Measurements from ENCODE around the gene HIC1. TPM values are rescaled to one million over a fixed set of nuclear protein-coding genes. Genes with fewer than 3 reads are reported as not detected.

Gene HIC1
- total RNA-seq, 1 donor from 2014 or later, result 9.3 TPM

DNA sequence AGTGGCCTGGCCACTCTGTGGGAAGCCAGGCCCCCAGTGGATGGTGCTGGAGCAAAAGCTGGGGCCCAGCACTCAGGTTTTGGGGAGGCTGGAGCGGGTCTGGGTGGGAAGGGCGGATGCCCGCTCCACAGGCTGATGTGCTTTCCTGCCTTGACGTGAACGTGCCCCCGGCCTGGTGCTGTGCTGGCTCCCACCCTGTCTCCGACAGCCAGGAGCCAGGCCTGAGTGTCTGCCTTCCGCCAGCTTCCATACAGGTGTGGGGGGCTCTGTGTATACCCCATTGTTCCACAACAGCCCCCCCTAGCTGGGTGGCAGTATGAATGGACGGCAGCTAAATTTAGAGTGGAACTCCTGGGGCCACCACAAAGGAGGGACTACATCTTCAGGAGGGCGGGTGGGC lies 20.0 kb downstream of the HIC1 start:
- Mint-ChIP-seq H3K4me1 (peaks cover 28% of the 10 kb centered on the region), H3K4me3 (no peak overlapping the region), H3K27me3 (no peaks in the 10 kb centered on the region), H3K9me3 (no peaks in the 10 kb centered on the region), H3K36me3 (ENCODE audit: low read depth) (peaks cover 57% of the 10 kb centered on the region), H3K27ac (no peak overlapping the region)
- intact Hi-C loops (cut with micrococcal nuclease), result no loop called here
- DNase-seq, result no peak
- ChIA-PET POLR2A (interaction anchor here (24.5 kb wide), 1 partner anchor 13 kb away, joined by 449 read pairs; no protein-coding TSS in a partner anchor), CTCF (interaction anchor here (1.6 kb wide), 1 partner anchor 170 kb away, joined by 5 read pairs; no protein-coding TSS in a partner anchor)
- TF ChIP-seq, protein P1, sequence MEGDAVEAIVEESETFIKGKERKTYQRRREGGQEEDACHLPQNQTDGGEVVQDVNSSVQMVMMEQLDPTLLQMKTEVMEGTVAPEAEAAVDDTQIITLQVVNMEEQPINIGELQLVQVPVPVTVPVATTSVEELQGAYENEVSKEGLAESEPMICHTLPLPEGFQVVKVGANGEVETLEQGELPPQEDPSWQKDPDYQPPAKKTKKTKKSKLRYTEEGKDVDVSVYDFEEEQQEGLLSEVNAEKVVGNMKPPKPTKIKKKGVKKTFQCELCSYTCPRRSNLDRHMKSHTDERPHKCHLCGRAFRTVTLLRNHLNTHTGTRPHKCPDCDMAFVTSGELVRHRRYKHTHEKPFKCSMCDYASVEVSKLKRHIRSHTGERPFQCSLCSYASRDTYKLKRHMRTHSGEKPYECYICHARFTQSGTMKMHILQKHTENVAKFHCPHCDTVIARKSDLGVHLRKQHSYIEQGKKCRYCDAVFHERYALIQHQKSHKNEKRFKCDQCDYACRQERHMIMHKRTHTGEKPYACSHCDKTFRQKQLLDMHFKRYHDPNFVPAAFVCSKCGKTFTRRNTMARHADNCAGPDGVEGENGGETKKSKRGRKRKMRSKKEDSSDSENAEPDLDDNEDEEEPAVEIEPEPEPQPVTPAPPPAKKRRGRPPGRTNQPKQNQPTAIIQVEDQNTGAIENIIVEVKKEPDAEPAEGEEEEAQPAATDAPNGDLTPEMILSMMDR (IDR thresholded peaks at IDR 0.05), result no peak
- no peak for ATAC-seq (ENCODE audit: low read depth)

DNA sequence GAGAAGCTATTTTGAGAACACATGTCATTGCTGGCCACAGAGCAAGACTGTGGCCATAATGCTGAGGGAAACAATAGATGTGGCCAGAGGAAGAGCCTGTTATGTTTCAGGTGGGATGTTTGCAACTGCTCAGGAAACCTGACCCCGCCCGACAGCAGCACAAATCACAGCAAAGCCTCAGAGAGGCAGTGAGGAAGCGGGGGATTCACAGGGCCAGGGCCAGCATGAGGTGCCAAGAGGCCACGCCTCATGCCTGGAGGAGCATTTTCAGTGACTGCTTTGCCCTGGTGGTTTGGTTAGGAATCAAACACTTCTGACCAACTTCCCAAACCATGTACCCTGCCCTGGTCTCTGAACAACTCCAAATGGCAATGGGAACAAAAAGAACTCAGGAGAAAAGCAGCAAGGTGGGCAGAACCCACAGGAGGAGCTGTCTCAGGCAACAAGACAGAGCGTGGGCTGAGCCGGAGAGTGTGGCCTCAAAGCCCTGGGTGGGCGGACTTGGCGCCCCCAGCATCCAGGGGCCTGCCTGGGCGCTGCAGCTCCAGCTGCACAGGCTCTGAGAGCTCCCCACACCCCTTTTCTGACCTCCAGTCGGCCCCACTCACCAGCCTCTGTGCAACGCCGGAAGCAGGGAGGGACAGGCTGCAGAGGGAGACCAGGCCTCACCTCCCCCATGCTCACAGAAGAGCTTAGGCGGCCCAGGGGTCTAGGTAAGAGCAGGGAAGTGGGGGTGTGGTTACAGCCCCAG lies 20.6 kb downstream of the HIC1 start:
- no peak overlapping the region for H3K4me3 Mint-ChIP-seq
- H3K9me3 Mint-ChIP-seq, result no peaks in the 10 kb centered on the region
- no peak overlapping the region for H3K27ac Mint-ChIP-seq
- H3K27me3 Mint-ChIP-seq, result no peaks in the 10 kb centered on the region
- H3K36me3 Mint-ChIP-seq (ENCODE audit: low read depth), result peaks cover 58% of the 10 kb centered on the region
- DNase-seq (no peak), ATAC-seq (ENCODE audit: low read depth) (no peak)
- TF ChIP-seq, protein P1 (IDR thresholded peaks at IDR 0.05), result no peak
- ChIA-PET CTCF (interaction anchor here (1.6 kb wide), 1 partner anchor 169 kb away, joined by 5 read pairs; no protein-coding TSS in a partner anchor), POLR2A (interaction anchor here (24.5 kb wide), 1 partner anchor 13 kb away, joined by 449 read pairs; no protein-coding TSS in a partner anchor)
- H3K4me1 Mint-ChIP-seq, result peaks cover 22% of the 10 kb centered on the region
- intact Hi-C loops (cut with micrococcal nuclease), result no loop called here

DNA sequence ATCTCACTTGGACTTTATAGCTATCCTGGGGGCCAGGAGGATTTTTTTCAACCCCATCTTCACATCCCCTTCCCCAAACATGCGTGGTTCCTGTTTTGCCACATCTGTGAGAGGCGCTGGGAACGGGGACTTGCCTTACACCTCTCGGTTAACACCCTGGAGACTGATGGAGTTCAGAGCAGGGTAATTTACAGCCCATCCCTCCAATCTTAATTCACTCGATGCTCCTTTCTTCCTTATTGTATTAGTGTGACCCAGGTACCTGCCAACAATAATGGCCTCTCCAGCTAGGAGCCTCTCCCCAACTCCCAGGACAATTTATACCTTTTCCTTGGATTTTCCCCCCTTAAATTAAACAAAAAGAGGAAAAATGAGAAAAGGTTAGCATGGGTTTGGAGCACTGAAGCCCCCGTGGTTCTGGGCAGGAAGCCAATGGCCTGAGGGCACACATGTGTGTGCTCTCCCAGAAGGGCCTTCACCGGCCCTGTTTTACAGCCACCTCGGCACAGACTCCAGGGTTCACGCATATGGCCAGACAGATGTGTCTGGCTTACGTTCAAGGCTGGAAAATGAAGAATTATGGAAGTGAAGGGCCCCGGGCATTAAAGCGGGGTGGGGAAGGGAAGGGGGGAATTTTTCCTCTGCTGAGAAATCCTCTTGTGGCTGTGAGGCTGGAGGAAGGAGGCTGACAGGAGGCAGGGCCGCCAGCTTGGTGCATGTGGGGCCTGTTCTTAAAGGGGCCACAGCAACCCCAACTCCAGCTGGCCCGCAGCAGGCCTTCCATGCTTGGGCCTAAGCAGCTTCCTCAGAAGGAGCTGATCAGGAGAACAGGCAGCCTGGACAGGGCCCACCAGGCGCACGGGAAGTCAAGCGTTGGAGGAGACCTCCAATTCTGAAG lies 21.4 kb downstream of the HIC1 start:
- ATAC-seq (ENCODE audit: low read depth) (no peak), DNase-seq (no peak)
- CTCF ChIA-PET, result no interaction called here
- intact Hi-C loops (cut with micrococcal nuclease), result no loop called here
- Mint-ChIP-seq H3K4me1 (peaks cover 14% of the 10 kb centered on the region), H3K27me3 (no peaks in the 10 kb centered on the region), H3K27ac (no peak overlapping the region), H3K4me3 (no peak overlapping the region), H3K36me3 (ENCODE audit: low read depth) (peaks cover 63% of the 10 kb centered on the region), H3K9me3 (no peaks in the 10 kb centered on the region)
- TF ChIP-seq, protein P1 (IDR thresholded peaks at IDR 0.05), result no peak
- POLR2A ChIA-PET, result interaction anchor here (0.6 to 24.5 kb wide), 2 partner anchors 12 to 258 kb away, joined by 4 to 449 read pairs; no protein-coding TSS in a partner anchor

DNA sequence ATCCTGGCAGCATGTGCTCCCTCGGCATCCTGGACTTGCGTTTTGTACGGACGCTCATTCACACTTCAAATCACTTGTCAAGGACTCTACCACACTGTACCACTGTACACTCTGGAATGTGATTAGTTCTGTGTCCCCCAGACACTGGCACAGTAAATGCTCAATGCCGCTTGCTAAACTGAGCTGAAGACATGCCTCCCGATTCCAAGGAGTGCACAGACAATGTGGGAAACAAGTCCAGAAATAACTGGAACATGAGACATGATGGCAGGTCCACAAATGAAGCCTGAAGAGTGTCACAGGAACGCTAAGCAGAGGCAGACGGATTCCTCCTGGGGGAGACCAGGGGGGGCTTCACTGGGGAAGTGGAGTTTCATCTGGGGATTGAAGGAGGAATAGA lies 22.1 kb downstream of the HIC1 start:
- ChIA-PET CTCF (no interaction called here), POLR2A (interaction anchor here (0.6 to 24.5 kb wide), 2 partner anchors 11 to 259 kb away, joined by 4 to 449 read pairs; no protein-coding TSS in a partner anchor)
- DNase-seq, result no peak

More for the DNA sequence above, 22.1 kb downstream of the HIC1 start:
- Mint-ChIP-seq H3K4me1 (peaks cover 11% of the 10 kb centered on the region), H3K36me3 (ENCODE audit: low read depth) (peaks cover 65% of the 10 kb centered on the region), H3K27me3 (no peaks in the 10 kb centered on the region), H3K9me3 (no peaks in the 10 kb centered on the region), H3K4me3 (no peak overlapping the region), H3K27ac (no peak overlapping the region)
- TF ChIP-seq, protein P1 (IDR thresholded peaks at IDR 0.05), result no peak
- ATAC-seq (ENCODE audit: low read depth), result no peak
- intact Hi-C loops (cut with micrococcal nuclease), result no loop called here

Data from activated B cell treated with CpG ODN at 0.5 μM for 24 hours (primary cell).